ENCODE results near the gene ADARB1.

The ADARB1 gene

DNA sequence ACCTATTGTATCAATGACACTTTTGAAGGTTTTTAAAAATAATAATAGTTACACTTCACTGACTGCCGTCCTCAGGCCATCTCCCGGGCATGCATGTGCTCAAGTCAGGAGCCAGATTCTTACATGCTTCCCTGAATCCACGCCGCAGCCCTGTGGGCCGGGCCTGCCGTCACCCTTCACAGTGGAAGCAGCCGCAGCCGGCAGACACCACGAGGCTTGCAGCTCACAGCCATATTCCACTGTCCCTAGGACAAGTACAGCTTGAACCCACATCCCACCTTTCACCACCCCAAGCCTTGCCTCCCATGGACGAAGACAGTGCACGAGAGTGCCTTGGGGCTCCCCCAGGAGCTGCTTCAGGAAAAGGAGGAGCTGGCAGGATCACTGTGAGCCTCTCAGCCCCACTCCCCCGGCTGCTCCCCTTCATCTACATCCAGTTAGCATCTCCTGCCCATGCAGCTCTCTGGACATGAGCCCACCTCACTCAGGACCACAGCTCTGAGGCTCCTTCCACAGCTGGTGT lies 136.1 kb downstream of the ADARB1 start:
- no peak for DNase-seq

- no peak for DNase-seq
These were observed 137.3 kb downstream of the ADARB1 start for GRCh38 chr21:45211661-45212060.

DNA sequence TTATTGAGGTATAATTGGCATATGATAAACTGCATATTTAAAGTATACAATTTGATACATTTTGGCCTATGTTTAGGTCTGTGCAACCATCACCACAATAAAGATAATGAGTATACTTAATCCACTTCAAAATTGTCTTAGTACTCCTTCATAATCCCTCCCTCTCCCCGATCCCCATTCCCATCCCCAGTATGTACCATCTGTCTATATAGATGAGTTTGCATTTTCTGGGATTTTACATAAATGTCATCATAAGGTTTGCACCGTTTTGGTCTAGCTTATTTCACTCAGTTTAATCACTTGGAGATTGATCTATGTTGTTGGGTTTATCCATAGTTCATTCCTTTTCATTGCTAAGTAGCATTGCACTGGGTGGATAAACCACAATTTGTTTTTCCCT lies 139.0 kb downstream of the ADARB1 start:
- DNase-seq: no peak

DNA sequence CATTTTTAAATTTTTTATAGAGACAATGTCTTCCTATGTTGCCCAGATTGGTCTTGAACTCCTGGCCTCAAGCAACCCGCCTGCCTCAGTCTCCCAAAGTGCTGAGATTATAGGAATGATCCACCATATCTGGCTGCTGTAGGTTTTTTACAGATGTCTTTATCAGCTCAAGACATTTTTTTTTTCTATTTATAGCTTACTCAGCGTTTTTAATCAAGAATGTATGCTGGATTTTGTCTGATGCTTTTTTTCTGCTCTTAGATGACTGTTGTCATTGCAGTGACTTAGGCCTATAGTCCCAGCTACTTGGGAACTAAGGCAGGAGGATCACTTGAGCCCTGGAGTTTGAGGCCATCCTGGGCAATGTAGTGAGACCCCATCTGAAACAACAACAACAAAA lies 140.8 kb downstream of the ADARB1 start:
- DNase-seq: no peak

DNA sequence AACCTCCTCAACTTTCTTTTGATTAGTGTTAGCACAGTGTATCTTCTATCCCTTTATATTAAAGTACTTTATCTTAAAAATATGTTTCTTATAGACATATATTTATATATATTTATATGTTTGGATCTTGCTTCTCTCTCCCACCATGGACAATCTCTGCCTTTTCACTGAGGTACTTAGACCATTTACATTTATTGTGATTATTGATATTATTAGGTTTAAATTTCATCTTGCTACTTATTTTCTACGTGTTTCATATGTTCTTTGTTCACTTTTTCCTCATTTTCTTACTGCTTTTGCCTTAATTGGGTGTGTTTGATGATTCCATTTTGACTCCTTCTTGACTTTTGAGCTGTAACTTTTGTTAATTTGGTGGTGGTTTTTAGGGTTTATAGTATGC lies 142.6 kb downstream of the ADARB1 start:
- DNase-seq: no peak

GRCh38 chr21:45219517-45219916 lies 145.1 kb downstream of the ADARB1 start:
- no peak for DNase-seq

- no peak for DNase-seq
These were observed 145.7 kb downstream of the ADARB1 start for GRCh38 chr21:45220071-45220481.

DNA sequence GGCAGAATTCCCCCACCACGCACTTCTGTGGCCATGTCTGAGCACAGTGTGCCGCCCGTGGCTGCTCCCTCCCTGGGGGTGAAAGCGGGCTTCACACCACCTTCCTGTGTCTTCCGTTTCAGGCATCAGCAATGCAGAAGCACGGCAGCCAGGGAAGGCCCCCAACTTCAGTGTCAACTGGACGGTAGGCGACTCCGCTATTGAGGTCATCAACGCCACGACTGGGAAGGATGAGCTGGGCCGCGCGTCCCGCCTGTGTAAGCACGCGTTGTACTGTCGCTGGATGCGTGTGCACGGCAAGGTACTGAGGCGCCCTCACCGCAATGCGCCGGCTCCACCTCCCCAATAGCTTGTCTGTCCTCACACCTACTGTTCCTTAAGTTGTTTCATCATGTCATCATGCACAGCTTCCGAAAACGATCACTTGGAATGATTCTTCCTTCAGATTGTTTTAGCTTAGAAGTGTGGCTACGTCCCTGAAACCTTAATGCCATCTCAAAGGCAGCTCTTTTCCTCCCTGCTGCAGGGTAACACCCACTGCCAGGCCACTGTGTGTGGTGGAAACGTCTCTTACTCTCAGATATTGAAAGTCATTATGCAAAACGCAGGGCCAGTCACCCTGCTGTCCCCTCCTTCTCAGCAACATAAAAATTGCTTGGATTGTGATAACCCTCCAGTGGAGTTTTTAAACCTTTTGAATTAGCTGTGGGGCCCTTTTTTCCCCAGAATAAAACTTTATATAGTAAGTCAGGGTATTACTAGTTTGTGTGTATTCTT lies 146.5 kb downstream of the ADARB1 start:
- DNase-seq: no peak

- DNase-seq: no peak
These were observed 147.6 kb downstream of the ADARB1 start for GRCh38 chr21:45222001-45222400.

DNA sequence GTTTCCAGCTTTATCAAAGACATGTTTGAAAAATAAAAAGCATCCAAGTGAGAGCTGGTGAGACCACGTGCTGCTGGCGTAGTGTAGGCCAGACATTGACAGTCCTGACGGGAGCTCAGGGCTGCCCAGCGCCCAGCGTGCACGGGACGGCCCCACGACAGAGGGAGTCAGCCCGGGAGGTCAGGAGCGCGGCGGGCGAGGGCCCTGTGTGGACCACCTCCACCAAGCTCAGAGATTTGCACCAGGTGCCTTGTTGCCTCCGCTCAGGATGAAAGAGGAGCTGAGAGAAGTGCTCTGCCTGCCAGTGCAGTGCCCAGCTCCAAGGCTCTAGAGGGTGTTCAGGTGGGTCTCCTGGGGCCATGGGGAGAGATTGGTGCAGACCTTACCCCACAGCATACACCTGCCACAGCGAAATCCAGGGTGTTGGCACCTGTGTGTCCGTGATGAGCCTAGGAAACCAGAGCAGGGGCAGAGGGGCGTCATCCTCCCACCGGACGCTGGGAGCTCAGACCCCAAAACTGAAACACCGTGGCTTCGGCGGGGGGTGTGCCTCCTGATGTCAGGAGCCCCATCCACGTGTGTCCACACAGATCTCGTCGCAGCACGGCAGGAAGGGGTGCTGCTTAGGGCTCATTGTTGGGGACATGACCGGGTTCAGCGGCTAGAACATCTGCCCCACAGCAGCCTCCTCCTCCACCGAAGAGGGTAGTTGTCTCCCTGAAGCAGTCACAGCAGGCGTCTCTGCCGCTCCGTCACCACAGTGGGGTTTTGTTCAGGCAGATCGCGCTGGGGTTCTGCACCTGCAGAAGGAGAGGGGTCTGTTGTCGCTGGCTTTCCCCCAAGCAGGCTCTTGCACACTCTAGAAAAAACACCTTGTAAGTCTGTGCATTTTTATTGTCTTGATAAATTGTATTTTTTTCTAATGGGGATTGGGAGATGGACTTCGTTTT lies 149.1 kb downstream of the ADARB1 start:
- DNase-seq: no peak

DNA sequence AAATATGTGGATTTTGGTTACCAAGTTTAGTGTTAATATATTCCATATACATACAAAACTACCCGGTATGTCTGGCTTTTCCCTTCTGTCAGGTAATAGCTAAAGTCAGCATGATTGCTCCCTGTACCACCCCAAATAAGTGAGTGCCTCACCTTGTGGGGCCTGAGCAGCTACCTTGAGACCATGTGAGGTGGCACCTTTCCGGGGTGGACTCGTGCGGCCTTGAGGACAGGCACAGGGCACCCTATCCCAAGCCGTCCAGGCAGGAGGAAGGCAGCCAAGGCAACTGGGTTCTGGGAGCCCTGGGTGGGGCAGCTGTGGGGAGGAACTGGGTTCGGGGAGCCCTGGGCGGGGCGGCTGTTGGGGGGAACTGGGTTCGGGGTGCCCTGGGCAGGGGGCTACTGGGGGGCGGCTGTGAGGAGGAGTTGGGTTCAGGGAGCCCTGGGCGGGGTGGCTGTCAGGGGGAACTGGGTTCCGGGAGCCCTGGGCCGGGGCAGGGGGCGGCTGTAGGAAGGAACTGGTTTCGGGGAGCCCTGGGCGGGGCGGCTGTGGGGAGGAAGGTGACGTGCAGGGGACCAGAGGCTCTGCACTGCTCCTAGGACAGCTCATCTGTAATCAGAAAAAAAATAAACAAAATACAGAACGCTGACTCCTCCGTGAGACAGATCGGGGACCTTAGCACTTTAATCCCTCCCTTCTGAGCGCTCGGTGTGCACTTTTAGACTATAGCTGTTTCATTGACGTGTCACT lies 150.0 kb downstream of the ADARB1 start:
- DNase-seq: no peak

GRCh38 chr21:45225041-45225740 lies 150.8 kb downstream of the ADARB1 start:
- no peak for DNase-seq

DNA sequence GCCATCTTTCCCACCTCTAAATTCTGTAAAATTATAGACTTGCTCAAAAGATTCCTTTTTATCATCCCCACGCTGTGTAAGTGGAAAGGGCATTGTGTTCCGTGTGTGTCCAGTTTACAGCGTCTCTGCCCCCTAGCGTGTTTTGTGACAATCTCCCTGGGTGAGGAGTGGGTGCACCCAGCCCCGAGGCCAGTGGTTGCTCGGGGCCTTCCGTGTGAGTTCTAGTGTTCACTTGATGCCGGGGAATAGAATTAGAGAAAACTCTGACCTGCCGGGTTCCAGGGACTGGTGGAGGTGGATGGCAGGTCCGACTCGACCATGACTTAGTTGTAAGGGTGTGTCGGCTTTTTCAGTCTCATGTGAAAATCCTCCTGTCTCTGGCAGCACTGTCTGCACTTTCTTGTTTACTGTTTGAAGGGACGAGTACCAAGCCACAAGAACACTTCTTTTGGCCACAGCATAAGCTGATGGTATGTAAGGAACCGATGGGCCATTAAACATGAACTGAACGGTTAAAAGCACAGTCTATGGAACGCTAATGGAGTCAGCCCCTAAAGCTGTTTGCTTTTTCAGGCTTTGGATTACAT lies 151.5 kb downstream of the ADARB1 start:
- peak; percentile 35 for DNase-seq

- DNase-seq: no peak
These were observed 152.4 kb downstream of the ADARB1 start for GRCh38 chr21:45226540-45227326.

- DNase-seq: no peak
These were observed 153.4 kb downstream of the ADARB1 start for GRCh38 chr21:45227735-45228134.

- no peak for DNase-seq
These were observed 153.8 kb downstream of the ADARB1 start for GRCh38 chr21:45228171-45228641.

GRCh38 chr21:45228656-45229240 lies 154.4 kb downstream of the ADARB1 start:
- DNase-seq: no peak

GRCh38 chr21:45231705-45232104 lies 157.3 kb downstream of the ADARB1 start:
- DNase-seq: no peak

DNA sequence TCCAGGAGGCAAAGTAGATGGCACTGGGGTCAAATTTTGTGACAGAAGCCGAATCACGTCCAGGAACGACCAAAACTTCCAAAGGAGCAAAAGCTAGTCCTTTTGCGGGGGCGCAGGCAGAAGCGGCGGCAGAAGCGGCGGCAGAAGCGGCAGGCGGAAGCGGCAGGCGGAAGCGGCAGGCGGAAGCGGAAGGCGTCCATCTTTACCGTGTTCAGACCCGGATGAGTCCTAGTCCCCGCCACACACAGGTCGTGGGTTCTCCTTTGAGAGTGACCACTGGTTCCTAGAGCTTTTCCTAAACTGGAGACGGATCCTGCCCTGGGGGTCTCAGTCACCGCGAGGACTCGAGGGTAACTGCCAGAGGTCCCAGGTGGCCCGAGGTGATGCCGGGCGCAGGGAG lies 159.7 kb downstream of the ADARB1 start:
- no peak for DNase-seq

DNA sequence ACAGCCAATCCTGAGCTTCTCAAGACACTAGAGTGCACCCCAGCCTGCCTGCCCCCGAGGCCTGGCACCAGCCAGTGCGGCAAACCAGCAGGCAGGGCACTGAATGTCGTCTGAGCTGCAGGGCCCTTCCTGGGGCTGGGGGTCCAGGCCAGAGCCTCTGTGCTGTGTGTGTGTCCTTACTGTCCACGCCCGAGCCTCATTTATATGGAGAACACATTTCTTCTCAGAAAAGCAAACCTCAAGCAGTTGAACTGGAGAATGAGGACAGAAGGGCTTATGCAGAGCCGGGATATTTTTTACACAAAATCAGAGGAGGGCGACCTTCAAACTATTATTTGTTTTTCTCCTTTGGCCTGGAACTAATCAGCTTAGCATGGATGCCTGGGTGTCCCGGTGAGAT lies 160.6 kb downstream of the ADARB1 start:
- DNase-seq: no peak

- no peak for DNase-seq
These were observed 161.1 kb downstream of the ADARB1 start for GRCh38 chr21:45235488-45235887.

Data from DMS79 treated with DMSO at 0.1 percent for 48 hours (cell line).